MCF 10A (cell line): ENCODE results near the gene MRPS5. TPM values are rescaled to one million over a fixed set of nuclear protein-coding genes. Genes with fewer than 3 reads are reported as not detected.

ENCODE experiments used
- BruUV-seq: library from RNA; stranded (reverse); fragments of 400-500 nt; replicated peaks from 2 replicates; lab custom pipeline; 2021; lab: Mats Ljungman, UMichigan
- CTCF ChIA-PET: fragments of 300-600 bp; sonication (Branson Sonifier 250); formaldehyde crosslinking; extraction: SDS; loops from one replicate; lab custom pipeline; 2021; ENCODE audit warnings: antibody characterized with exemption, inconsistent platforms; lab: Yijun Ruan, JAX
- POLR2A ChIA-PET: fragments of 300-600, 350-650 bp; sonication (Branson Sonifier 250); formaldehyde crosslinking; extraction: SDS; loops from one replicate; lab custom pipeline; 2020; ENCODE audit warnings: antibody characterized with exemption, inconsistent platforms; lab: Yijun Ruan, JAX
- DNase-seq: peaks from one replicate; pipeline ENCODE4 v3.0.0-alpha.2; 2018; ENCODE audit not compliant: unreplicated experiment
- H3K27ac Mint-ChIP-seq: one replicate; pipeline ENCODE4 v1.8.0; 2022; ENCODE audit warnings: mild to moderate bottlenecking, low read depth, mixed read lengths; ENCODE audit not compliant: unreplicated experiment
- H3K27me3 Mint-ChIP-seq: one replicate; pipeline ENCODE4 v1.8.0; 2022; ENCODE audit warnings: mixed read lengths; ENCODE audit not compliant: insufficient read depth, unreplicated experiment
- H3K36me3 Mint-ChIP-seq: one replicate; pipeline ENCODE4 v1.8.0; 2022; ENCODE audit warnings: mild to moderate bottlenecking, moderate library complexity, mixed read lengths; ENCODE audit not compliant: insufficient read depth, unreplicated experiment
- H3K4me1 Mint-ChIP-seq: one replicate; pipeline ENCODE4 v1.8.0; 2022; ENCODE audit warnings: mixed read lengths; ENCODE audit not compliant: insufficient read depth, unreplicated experiment
- H3K4me3 Mint-ChIP-seq: one replicate; pipeline ENCODE4 v1.8.0; 2022; ENCODE audit warnings: mild to moderate bottlenecking, moderate library complexity, mixed read lengths; ENCODE audit not compliant: unreplicated experiment
- H3K9me3 Mint-ChIP-seq: one replicate; pipeline ENCODE4 v1.8.0; 2022; ENCODE audit warnings: mixed read lengths; ENCODE audit not compliant: unreplicated experiment
- intact Hi-C: fragments of 100-400 bp; cut with micrococcal nuclease; formaldehyde crosslinking; loops from 2 replicates; pipeline ENCODE4 v1.14.1; 2022
- total RNA-seq: library from RNA; stranded (reverse); gene quantifications from 2 replicates; pipeline ENCODE4 v1.2.3, GENCODE V29; 2022
- TF ChIP-seq, protein P1 (sequence below): fragments of 200-600 bp; IDR thresholded peaks from one replicate; pipeline ENCODE4 v1.8.0; 2022; ENCODE audit warnings: antibody characterized with exemption, mild to moderate bottlenecking; ENCODE audit not compliant: unreplicated experiment

The MRPS5 gene
- total RNA-seq, 1 experiment from 2014 or later, result 74.2 TPM

DNA sequence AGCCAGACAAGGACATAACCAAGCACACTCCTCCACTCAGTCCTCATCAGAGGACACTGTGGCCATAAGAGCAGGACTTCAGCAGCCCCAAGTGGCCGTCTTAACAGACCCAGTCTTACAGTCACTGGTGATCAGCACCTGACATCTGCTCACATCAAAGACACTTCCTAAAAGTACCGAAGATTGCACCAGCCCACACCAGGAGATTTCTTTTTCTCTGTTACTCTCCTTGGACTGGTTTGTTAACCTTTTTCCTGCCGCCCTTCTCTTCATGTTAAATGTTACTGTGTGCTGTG is 44.1 kb downstream of the MRPS5 start:
- H3K4me3 Mint-ChIP-seq, result peak overlapping the region; percentile 53
- ChIA-PET POLR2A (no interaction called here), CTCF (interaction anchor here (0.7 to 5.0 kb wide), 20 partner anchors 8 to 121 kb away, joined by 3 to 86 read pairs (median 4); no protein-coding TSS in a partner anchor)
- H3K4me1 Mint-ChIP-seq, result no peaks in the 10 kb centered on the region
- no peak overlapping the region for H3K27ac Mint-ChIP-seq
- intact Hi-C loops, result loop anchor here (2.0 kb wide), 1 partner anchor 129 kb away; the partner anchor contains the start of gene ZNF892
- H3K27me3 Mint-ChIP-seq, result peaks cover 17% of the 10 kb centered on the region
- H3K9me3 Mint-ChIP-seq, result no peaks in the 10 kb centered on the region
- no TSS peak for BruUV-seq
- peaks cover 4% of the 10 kb centered on the region for H3K36me3 Mint-ChIP-seq
- DNase-seq, result no peak
- TF ChIP-seq, protein P1, sequence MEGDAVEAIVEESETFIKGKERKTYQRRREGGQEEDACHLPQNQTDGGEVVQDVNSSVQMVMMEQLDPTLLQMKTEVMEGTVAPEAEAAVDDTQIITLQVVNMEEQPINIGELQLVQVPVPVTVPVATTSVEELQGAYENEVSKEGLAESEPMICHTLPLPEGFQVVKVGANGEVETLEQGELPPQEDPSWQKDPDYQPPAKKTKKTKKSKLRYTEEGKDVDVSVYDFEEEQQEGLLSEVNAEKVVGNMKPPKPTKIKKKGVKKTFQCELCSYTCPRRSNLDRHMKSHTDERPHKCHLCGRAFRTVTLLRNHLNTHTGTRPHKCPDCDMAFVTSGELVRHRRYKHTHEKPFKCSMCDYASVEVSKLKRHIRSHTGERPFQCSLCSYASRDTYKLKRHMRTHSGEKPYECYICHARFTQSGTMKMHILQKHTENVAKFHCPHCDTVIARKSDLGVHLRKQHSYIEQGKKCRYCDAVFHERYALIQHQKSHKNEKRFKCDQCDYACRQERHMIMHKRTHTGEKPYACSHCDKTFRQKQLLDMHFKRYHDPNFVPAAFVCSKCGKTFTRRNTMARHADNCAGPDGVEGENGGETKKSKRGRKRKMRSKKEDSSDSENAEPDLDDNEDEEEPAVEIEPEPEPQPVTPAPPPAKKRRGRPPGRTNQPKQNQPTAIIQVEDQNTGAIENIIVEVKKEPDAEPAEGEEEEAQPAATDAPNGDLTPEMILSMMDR, result no peak

DNA sequence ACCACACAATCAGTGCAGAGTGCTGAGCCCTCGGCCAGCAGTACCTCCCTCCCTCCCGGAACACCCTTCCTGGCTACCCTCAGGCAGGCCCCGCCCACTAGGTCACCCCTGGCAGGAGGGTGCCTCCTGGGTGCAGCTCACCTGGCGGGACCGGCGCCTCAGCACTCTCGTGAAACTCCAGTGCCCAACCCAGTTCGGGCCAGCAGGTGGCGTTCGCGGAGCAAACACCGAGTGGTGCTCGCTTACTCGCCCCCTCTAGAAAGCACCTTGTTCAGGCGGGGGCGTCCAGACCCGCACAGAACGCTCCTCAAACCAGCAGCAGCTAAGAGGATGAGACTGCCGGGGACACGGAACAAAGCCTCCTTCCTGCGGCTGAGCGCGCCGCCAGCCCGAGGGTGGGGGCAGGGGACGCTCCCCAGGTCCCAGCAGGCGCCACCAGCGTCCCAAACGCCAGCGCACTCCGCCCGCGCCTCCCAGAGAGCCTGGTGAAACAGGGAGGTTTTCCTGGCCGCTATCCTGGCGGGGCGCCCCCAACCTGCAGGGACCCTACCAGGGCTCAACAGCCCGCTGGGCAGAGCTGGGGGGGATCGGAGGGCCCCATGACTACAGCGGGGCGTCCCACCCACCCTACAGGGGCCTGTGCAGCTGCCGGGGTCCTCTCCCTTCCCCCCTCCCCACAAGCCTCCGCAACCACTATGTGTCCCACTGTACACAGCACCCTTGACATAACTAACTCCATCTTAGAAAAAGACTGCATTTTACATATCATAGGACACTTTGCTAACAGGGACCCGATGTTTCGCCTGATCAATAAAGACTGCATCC is 44.7 kb downstream of the MRPS5 start:
- H3K36me3 Mint-ChIP-seq, result peaks cover 4% of the 10 kb centered on the region
- intact Hi-C loops, result loop anchor here (1.0 to 2.0 kb wide), 2 partner anchors 55 to 130 kb away; partner anchors contain the start of gene ZNF892
- no TSS peak for BruUV-seq
- H3K4me1 Mint-ChIP-seq, result no peaks in the 10 kb centered on the region
- H3K27me3 Mint-ChIP-seq, result peaks cover 23% of the 10 kb centered on the region
- H3K4me3 Mint-ChIP-seq, result peak overlapping the region; percentile 53
- H3K27ac Mint-ChIP-seq, result no peak overlapping the region
- no peaks in the 10 kb centered on the region for H3K9me3 Mint-ChIP-seq
- TF ChIP-seq, protein P1, result peak; percentile 71
- ChIA-PET POLR2A (interaction anchor here (1.2 kb wide), 1 partner anchor 55 kb away, joined by 4 read pairs; no protein-coding TSS in a partner anchor), CTCF (interaction anchor here (0.5 to 5.0 kb wide), 33 partner anchors 9 to 638 kb away, joined by 3 to 63 read pairs (median 4); no protein-coding TSS in a partner anchor)
- DNase-seq, result peak; percentile 75

DNA sequence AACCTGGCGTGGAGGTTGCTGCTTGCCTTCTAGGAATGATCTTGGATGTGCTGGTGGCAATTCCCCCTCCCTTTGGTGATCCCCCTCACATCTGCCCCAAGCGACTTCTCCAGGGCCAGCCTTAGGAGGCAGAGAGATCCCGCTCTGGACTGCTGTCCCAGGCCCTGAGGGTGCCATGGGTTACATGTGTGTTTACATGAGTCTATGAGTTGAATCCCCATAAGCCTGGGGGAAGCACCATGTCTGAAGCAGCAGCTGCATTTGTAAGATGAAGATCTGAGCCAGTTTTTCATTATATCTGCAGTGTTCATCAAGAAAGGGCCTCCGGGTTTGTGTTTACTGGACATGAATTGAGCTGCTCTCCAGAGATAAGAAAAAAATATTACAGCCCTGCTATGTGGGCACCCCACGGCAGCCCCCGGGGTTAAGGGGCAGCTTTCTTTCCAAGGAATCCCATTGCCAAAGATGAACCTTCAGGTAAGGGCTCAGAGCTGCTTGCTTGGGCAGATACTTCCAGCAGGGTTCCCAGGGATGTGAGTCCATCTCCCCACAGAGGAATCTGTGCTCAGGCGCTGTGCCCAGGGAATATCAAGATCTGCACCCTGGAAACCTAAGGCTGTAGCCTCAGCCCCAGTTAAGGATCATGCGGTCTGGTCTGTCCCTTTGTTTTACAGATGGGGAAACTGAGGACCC is 46.0 kb downstream of the MRPS5 start:
- no TSS peak for BruUV-seq
- Mint-ChIP-seq H3K4me3 (no peak overlapping the region), H3K27me3 (peaks cover 31% of the 10 kb centered on the region), H3K4me1 (no peaks in the 10 kb centered on the region), H3K9me3 (no peaks in the 10 kb centered on the region), H3K36me3 (peaks cover 4% of the 10 kb centered on the region), H3K27ac (no peak overlapping the region)
- CTCF ChIA-PET, result interaction anchor here (0.6 to 5.0 kb wide), 13 partner anchors 9 to 119 kb away, joined by 3 to 63 read pairs (median 5); no protein-coding TSS in a partner anchor
- DNase-seq, result no peak
- POLR2A ChIA-PET, result no interaction called here
- intact Hi-C loops, result loop anchor here (1.0 to 2.0 kb wide), 2 partner anchors 53 to 131 kb away; partner anchors contain the start of gene ZNF892
- TF ChIP-seq, protein P1, result no peak
